CD4-positive, CD25-positive, alpha-beta regulatory T cell (primary cell): ENCODE data around the gene RASAL1. TPM values are rescaled to one million over a fixed set of nuclear protein-coding genes. Genes with fewer than 3 reads are reported as not detected.

Experiments used
- ATAC-seq, 2 donors: fragments of 150-1000 bp; cut with Tn5 transposase; one replicate each; pipeline ENCODE4 v1.10.0; 2021; ENCODE audit warnings: low read depth in 2 of 2, moderate number of reproducible peaks in 2 of 2, moderate library complexity in 1 of 2
- DNase-seq, 3 donors: peaks; one replicate each; pipeline versions ENCODE4 v3.0.0 to v3.0.0-alpha.2; 2012 to 2022; ENCODE audit warnings: mixed read lengths in 1 of 3
- H3K27ac ChIP-seq: one replicate; pipeline ENCODE4 v1.7.0; 2013; ENCODE audit warnings: mild to moderate bottlenecking, low read length; ENCODE audit not compliant: insufficient read depth, poor library complexity, severe bottlenecking
- H3K27me3 ChIP-seq: one replicate; pipeline ENCODE4 v1.7.0; 2013; ENCODE audit warnings: low read length; ENCODE audit not compliant: control insufficient read depth, insufficient read depth
- H3K36me3 ChIP-seq: one replicate; pipeline ENCODE4 v1.7.0; 2013; ENCODE audit warnings: mild to moderate bottlenecking, low read length, moderate library complexity; ENCODE audit not compliant: control insufficient read depth, insufficient read depth
- H3K4me1 ChIP-seq: 2 replicates; pipeline ENCODE4 v1.7.0; 2013; ENCODE audit warnings: mild to moderate bottlenecking, low read length; ENCODE audit not compliant: insufficient read depth, control insufficient read depth, poor library complexity, severe bottlenecking
- H3K4me3 ChIP-seq: one replicate; pipeline ENCODE4 v1.7.0; 2013; ENCODE audit warnings: low read depth, mild to moderate bottlenecking, low read length, moderate library complexity
- H3K9me3 ChIP-seq, 2 experiments: 1 replicate in 1 of 2; 2 replicates in 1 of 2; pipeline ENCODE4 v1.7.0; 2013; ENCODE audit warnings: low read length in 2 of 2, mild to moderate bottlenecking in 1 of 2, moderate library complexity in 1 of 2; ENCODE audit not compliant: control insufficient read depth in 2 of 2
- H3K27ac Mint-ChIP-seq, 3 donors: one replicate each; pipeline ENCODE4 v1.8.0; 2020 to 2022; ENCODE audit warnings: mild to moderate bottlenecking in 3 of 3, mixed read lengths in 3 of 3, moderate library complexity in 2 of 3
- H3K27me3 Mint-ChIP-seq: one replicate; pipeline ENCODE4 v1.8.0; 2022; ENCODE audit warnings: mild to moderate bottlenecking, mixed read lengths
- H3K36me3 Mint-ChIP-seq: one replicate; pipeline ENCODE4 v1.8.0; 2020; ENCODE audit warnings: mixed read lengths
- H3K4me1 Mint-ChIP-seq, 4 donors: one replicate each; pipeline ENCODE4 v1.8.0; 2020 to 2022; ENCODE audit warnings: mixed read lengths in 4 of 4, mild to moderate bottlenecking in 1 of 4
- H3K4me3 Mint-ChIP-seq, 4 donors: one replicate each; pipeline ENCODE4 v1.8.0; 2020 to 2022; ENCODE audit warnings: mild to moderate bottlenecking in 4 of 4, mixed read lengths in 4 of 4, moderate library complexity in 3 of 4
- H3K9me3 Mint-ChIP-seq, 7 donors: one replicate each; pipeline ENCODE4 v1.8.0; 2020 to 2022; ENCODE audit warnings: mixed read lengths in 7 of 7, mild to moderate bottlenecking in 3 of 7, moderate library complexity in 2 of 7
- polyA plus RNA-seq, 4 donors: library from polyadenylated mRNA; unstranded; fragments of 300-500 nt; fragmentation: Illumina TruSeq; gene quantifications; one replicate each; pipeline ENCODE4 v1.2.3, GENCODE V29; 2021
- total RNA-seq: library from RNA; stranded (reverse); gene quantifications from one replicate; pipeline ENCODE4 v1.2.3, GENCODE V29; 2022

RASAL1 gene
- total and polyA plus RNA-seq, 5 donors from 2014 or later, result 0.42 to 0.79 (median 0.73) TPM; not detected in 2

- no peak for DNase-seq
- no peak overlapping the region for H3K27ac ChIP-seq
- no peaks in the 10 kb centered on the region for H3K9me3 Mint-ChIP-seq
- ATAC-seq, result no peak
- H3K4me1 ChIP-seq, result no peaks in the 10 kb centered on the region
- H3K9me3 ChIP-seq, result no peaks in the 10 kb centered on the region
- no peaks in the 10 kb centered on the region for H3K27me3 ChIP-seq
- no peaks in the 10 kb centered on the region for H3K36me3 ChIP-seq
- H3K4me3 Mint-ChIP-seq, result no peak overlapping the region
- no peak overlapping the region for H3K27ac Mint-ChIP-seq
- H3K4me3 ChIP-seq, result no peak overlapping the region
- no peaks in the 10 kb centered on the region for H3K36me3 Mint-ChIP-seq
- H3K4me1 Mint-ChIP-seq, result peaks cover 0 to 9% (median 0%) of the 10 kb centered on the region in 4 donors
- no peaks in the 10 kb centered on the region for H3K27me3 Mint-ChIP-seq
Measured at GRCh38 chr12:113109360-113109759, 26.2 kb downstream of the RASAL1 start.

- H3K4me1 ChIP-seq, result peaks cover 4% of the 10 kb centered on the region
- no peaks in the 10 kb centered on the region for H3K27me3 Mint-ChIP-seq
- no peak overlapping the region for H3K27ac Mint-ChIP-seq
- H3K4me3 ChIP-seq, result no peak overlapping the region
- H3K36me3 Mint-ChIP-seq, result no peaks in the 10 kb centered on the region
- no peaks in the 10 kb centered on the region for H3K27me3 ChIP-seq
- peaks cover 0 to 18% (median 0%) of the 10 kb centered on the region in 4 donors for H3K4me1 Mint-ChIP-seq
- H3K27ac ChIP-seq, result no peak overlapping the region
- H3K9me3 Mint-ChIP-seq, result no peaks in the 10 kb centered on the region
- no peaks in the 10 kb centered on the region for H3K9me3 ChIP-seq
- no peak for ATAC-seq
- no peak overlapping the region for H3K4me3 Mint-ChIP-seq
- DNase-seq, result no peak
- no peaks in the 10 kb centered on the region for H3K36me3 ChIP-seq
Measured at GRCh38 chr12:113108308-113108707, 27.3 kb downstream of the RASAL1 start.

- H3K27me3 ChIP-seq, result no peaks in the 10 kb centered on the region
- peak overlapping the region in 2 of 3 donors; percentile 30 to 47 for H3K27ac Mint-ChIP-seq
- no peaks in the 10 kb centered on the region for H3K36me3 ChIP-seq
- DNase-seq, result no peak
- peaks cover 4% of the 10 kb centered on the region for H3K4me1 ChIP-seq
- H3K9me3 Mint-ChIP-seq, result no peaks in the 10 kb centered on the region
- peak overlapping the region in 2 of 4 donors; percentile 39 to 47 for H3K4me3 Mint-ChIP-seq
- ATAC-seq, result no peak
- no peak overlapping the region for H3K27ac ChIP-seq
- H3K9me3 ChIP-seq, result no peaks in the 10 kb centered on the region
- no peaks in the 10 kb centered on the region for H3K36me3 Mint-ChIP-seq
- no peak overlapping the region for H3K4me3 ChIP-seq
- no peaks in the 10 kb centered on the region for H3K27me3 Mint-ChIP-seq
- peaks cover 0 to 22% (median 0%) of the 10 kb centered on the region in 4 donors for H3K4me1 Mint-ChIP-seq
Measured at GRCh38 chr12:113106361-113106760, 29.2 kb downstream of the RASAL1 start.

GRCh38 chr12:113105606-113106271 is 29.8 kb downstream of the RASAL1 start:
- Histone ChIP-seq H3K36me3 (no peaks in the 10 kb centered on the region), H3K4me1 (peaks cover 4% of the 10 kb centered on the region), H3K9me3 (no peaks in the 10 kb centered on the region), H3K4me3 (no peak overlapping the region), H3K27me3 (no peaks in the 10 kb centered on the region), H3K27ac (no peak overlapping the region)
- DNase-seq (no peak), ATAC-seq (no peak)
- Mint-ChIP-seq H3K9me3 (no peaks in the 10 kb centered on the region), H3K36me3 (no peaks in the 10 kb centered on the region), H3K27me3 (no peaks in the 10 kb centered on the region), H3K27ac (peak overlapping the region in 1 of 3 donors; percentile 30), H3K4me1 (peaks cover 0 to 22% (median 0%) of the 10 kb centered on the region in 4 donors), H3K4me3 (no peak overlapping the region)

GRCh38 chr12:113104953-113105510 is 30.5 kb downstream of the RASAL1 start:
- ATAC-seq (no peak), DNase-seq (no peak)
- Mint-ChIP-seq H3K4me1 (peaks cover 0 to 20% (median 0%) of the 10 kb centered on the region in 4 donors), H3K27me3 (no peaks in the 10 kb centered on the region), H3K36me3 (no peaks in the 10 kb centered on the region), H3K9me3 (no peaks in the 10 kb centered on the region), H3K4me3 (peak overlapping the region in 2 of 4 donors; percentile 39 to 74), H3K27ac (peak overlapping the region in 2 of 3 donors; percentile 45 to 50)
- Histone ChIP-seq H3K27ac (no peak overlapping the region), H3K27me3 (no peaks in the 10 kb centered on the region), H3K36me3 (no peaks in the 10 kb centered on the region), H3K9me3 (no peaks in the 10 kb centered on the region), H3K4me3 (no peak overlapping the region), H3K4me1 (peaks cover 4% of the 10 kb centered on the region)

- H3K9me3 Mint-ChIP-seq, result no peaks in the 10 kb centered on the region
- H3K4me3 ChIP-seq, result peak overlapping the region; percentile 24
Measured at GRCh38 chr12:113103756-113104450, 31.7 kb downstream of the RASAL1 start.

GRCh38 chr12:113102811-113103210 is 32.8 kb downstream of the RASAL1 start:
- Histone ChIP-seq H3K27me3 (no peaks in the 10 kb centered on the region), H3K4me1 (peaks cover 7% of the 10 kb centered on the region), H3K36me3 (no peaks in the 10 kb centered on the region), H3K9me3 (no peaks in the 10 kb centered on the region), H3K4me3 (no peak overlapping the region), H3K27ac (no peak overlapping the region)
- peak overlapping the region in 1 of 3 donors; percentile 17 for H3K27ac Mint-ChIP-seq
- H3K4me1 Mint-ChIP-seq, result peaks cover 0 to 33% (median 5%) of the 10 kb centered on the region in 4 donors
- no peaks in the 10 kb centered on the region for H3K36me3 Mint-ChIP-seq
- H3K4me3 Mint-ChIP-seq, result no peak overlapping the region
- no peak for DNase-seq
- ATAC-seq, result no peak
- no peaks in the 10 kb centered on the region for H3K27me3 Mint-ChIP-seq
- H3K9me3 Mint-ChIP-seq, result no peaks in the 10 kb centered on the region

More at GRCh38 chr12:113103756-113104450, 31.7 kb downstream of the RASAL1 start:
- H3K36me3 Mint-ChIP-seq, result no peaks in the 10 kb centered on the region
- Histone ChIP-seq H3K4me1 (peaks cover 4% of the 10 kb centered on the region), H3K27ac (peak overlapping the region; percentile 21), H3K27me3 (no peaks in the 10 kb centered on the region), H3K9me3 (no peaks in the 10 kb centered on the region), H3K36me3 (no peaks in the 10 kb centered on the region)
- peak overlapping the region; percentile 68 to 92 (median 76) for H3K27ac Mint-ChIP-seq
- peak; percentile 35 to 83 (median 73) for DNase-seq
- peaks cover 0 to 23% (median 0%) of the 10 kb centered on the region in 4 donors for H3K4me1 Mint-ChIP-seq
- ATAC-seq, result peak; percentile 89 to 93
- H3K4me3 Mint-ChIP-seq, result peak overlapping the region; percentile 64 to 87 (median 82)
- H3K27me3 Mint-ChIP-seq, result no peaks in the 10 kb centered on the region
